SW 1271 (cell line): ENCODE results near the gene CDC37.
"Not testable (repeated sequence)": the region's sequence is repeated elsewhere in the genome, so short reads cannot be mapped to it uniquely, and the experiment has no call there.

Experiments used
- DNase-seq, 2 experiments: peaks; one replicate each; lab custom pipeline; 2025; lab: John Stamatoyannopoulos, UW

CDC37 gene

GRCh38 chr19:10419646-10420443, 16.5 kb upstream of the CDC37 start:
- DNase-seq = peak; percentile 65 to 87

- no peak for DNase-seq
Observed at GRCh38 chr19:10419200-10419645, 15.9 kb upstream of the CDC37 start.

- no peak for DNase-seq
Observed at GRCh38 chr19:10418485-10419199, 15.3 kb upstream of the CDC37 start.

GRCh38 chr19:10418235-10418484, 14.8 kb upstream of the CDC37 start:
- no peak for DNase-seq

- DNase-seq = no peak
Observed at GRCh38 chr19:10417541-10418234, 14.3 kb upstream of the CDC37 start.

- peak; percentile 46 to 64 for DNase-seq
Observed at GRCh38 chr19:10416380-10417257, 13.3 kb upstream of the CDC37 start.

GRCh38 chr19:10416083-10416379, 12.7 kb upstream of the CDC37 start:
- DNase-seq = no peak

GRCh38 chr19:10412257-10412977, 9.1 kb upstream of the CDC37 start:
- DNase-seq = no peak

GRCh38 chr19:10411224-10411623, 7.9 kb upstream of the CDC37 start:
- DNase-seq = not testable (repeated sequence)

GRCh38 chr19:10408511-10409283, 5.4 kb upstream of the CDC37 start:
- DNase-seq = no peak

- DNase-seq = no peak
Observed at GRCh38 chr19:10407096-10407495, 3.8 kb upstream of the CDC37 start.

- no peak for DNase-seq
Observed at GRCh38 chr19:10406191-10406590, 2.8 kb upstream of the CDC37 start.

- no peak for DNase-seq
Observed at GRCh38 chr19:10404888-10405820, 1.8 kb upstream of the CDC37 start.

- peak in 1 of 2 experiments; percentile 31 for DNase-seq
Observed at GRCh38 chr19:10402441-10403038, 802 bp downstream of the CDC37 start.

- no peak for DNase-seq
Observed at GRCh38 chr19:10399878-10400277, 3.5 kb downstream of the CDC37 start.

GRCh38 chr19:10399340-10399739, 4.0 kb downstream of the CDC37 start:
- DNase-seq = not testable (repeated sequence)

- DNase-seq = no peak
Observed at GRCh38 chr19:10398819-10399218, 4.5 kb downstream of the CDC37 start.

GRCh38 chr19:10395917-10396316, 7.4 kb downstream of the CDC37 start:
- DNase-seq = no peak

GRCh38 chr19:10395436-10395835, 7.9 kb downstream of the CDC37 start:
- no peak for DNase-seq
